NB4 (cell line): ENCODE measurements around the gene MRTFA.

ENCODE experiments used
- DNase-seq: peaks from one replicate; pipeline ENCODE4 v3.0.0; 2010; ENCODE audit warnings: low read depth
- H3K4me3 ChIP-seq: one replicate; pipeline ENCODE4 v1.5.1; 2011; ENCODE audit warnings: mild to moderate bottlenecking, low read depth, low read length, moderate library complexity
- CTCF ChIP-seq: IDR thresholded peaks from one replicate; pipeline ENCODE4 v1.5.1; 2012; ENCODE audit warnings: low read depth, low read length
- MYC ChIP-seq: IDR thresholded peaks from 2 replicates; pipeline ENCODE4 v1.6.1; 2011; ENCODE audit warnings: low read depth, low read length
- POLR2A ChIP-seq: IDR thresholded peaks from 2 replicates; pipeline ENCODE4 v1.6.1; 2011; ENCODE audit warnings: mild to moderate bottlenecking; ENCODE audit not compliant: insufficient read length; ENCODE audit errors: extremely low read depth
- TF ChIP-seq, protein P1 (sequence below): IDR thresholded peaks from 2 replicates; pipeline ENCODE4 v1.6.1; 2011; ENCODE audit warnings: low read depth, low read length

MRTFA gene

GRCh38 chr22:40671369-40671768, 34.9 kb upstream of the MRTFA start:
- TF ChIP-seq POLR2A (no peak), MYC (no peak), CTCF (no peak)
- TF ChIP-seq, protein P1, sequence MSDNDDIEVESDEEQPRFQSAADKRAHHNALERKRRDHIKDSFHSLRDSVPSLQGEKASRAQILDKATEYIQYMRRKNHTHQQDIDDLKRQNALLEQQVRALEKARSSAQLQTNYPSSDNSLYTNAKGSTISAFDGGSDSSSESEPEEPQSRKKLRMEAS = no peak
- no peak overlapping the region for H3K4me3 ChIP-seq
- no peak for DNase-seq

- TF ChIP-seq MYC (no peak), CTCF (no peak), POLR2A (no peak)
- TF ChIP-seq, protein P1 = no peak
- DNase-seq = no peak
- H3K4me3 ChIP-seq = no peak overlapping the region
These were observed 33.5 kb upstream of the MRTFA start for GRCh38 chr22:40670058-40670457.

GRCh38 chr22:40668611-40669411, 32.3 kb upstream of the MRTFA start:
- TF ChIP-seq CTCF = no peak
- no peak for TF ChIP-seq POLR2A
- no peak overlapping the region for H3K4me3 ChIP-seq
- no peak for DNase-seq

- no peak for DNase-seq
- no peak overlapping the region for H3K4me3 ChIP-seq
- TF ChIP-seq CTCF = no peak
- TF ChIP-seq POLR2A = no peak
- TF ChIP-seq MYC = no peak
- TF ChIP-seq, protein P1 = no peak
These were observed 29.8 kb upstream of the MRTFA start for GRCh38 chr22:40666151-40666848.

DNA sequence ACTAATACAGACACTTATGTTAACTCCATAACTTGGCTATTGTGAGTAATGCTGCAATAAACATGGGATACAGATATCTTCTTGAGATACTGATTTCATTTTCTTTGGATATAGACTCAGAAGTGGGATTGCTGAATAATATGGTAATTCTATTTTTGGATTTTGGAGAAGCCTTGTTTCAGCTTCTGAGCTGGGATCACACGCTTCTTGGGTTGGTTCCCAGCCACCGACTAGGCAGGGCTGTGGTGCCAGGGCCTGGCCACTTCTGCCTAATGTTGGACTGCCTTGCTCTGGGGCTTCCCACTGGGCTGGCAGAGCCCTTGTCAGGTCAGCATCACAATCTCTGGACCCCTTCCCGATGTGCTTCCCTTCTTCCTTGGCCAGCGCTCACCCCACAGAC, 28.8 kb upstream of the MRTFA start:
- DNase-seq = no peak
- TF ChIP-seq, protein P1 = no peak
- TF ChIP-seq POLR2A = no peak
- TF ChIP-seq CTCF = no peak
- no peak for TF ChIP-seq MYC
- H3K4me3 ChIP-seq = no peak overlapping the region
